IMR-90 (cell line): ENCODE data around the gene ZBED4. TPM values are rescaled to one million over a fixed set of nuclear protein-coding genes. Genes with fewer than 3 reads are reported as not detected.

ENCODE experiments used
- ATAC-seq: fragments of 200-7000 bp; cut with Tn5 transposase; 2 replicates; pipeline ENCODE4 v1.9.1; 2020; ENCODE audit warnings: low read depth, mild to moderate bottlenecking, moderate library complexity
- BruUV-seq: library from RNA; stranded (reverse); fragments of 400-500 nt; replicated peaks from 2 replicates; lab custom pipeline; 2021; lab: Mats Ljungman, UMichigan
- CTCF ChIA-PET: fragments of 300-600 bp; formaldehyde crosslinking; extraction: SDS; loops from one replicate; lab custom pipeline; 2021; ENCODE audit warnings: antibody characterized with exemption; lab: Yijun Ruan, JAX
- POLR2A ChIA-PET: fragments of 300-600 bp; sonication (Branson Sonifier 250); formaldehyde crosslinking; loops from one replicate; lab custom pipeline; 2022; ENCODE audit warnings: antibody characterized with exemption; ENCODE audit not compliant: unreplicated experiment; lab: Charles Lee
- DNase-seq: peaks from one replicate; pipeline ENCODE4 v3.0.0; 2013
- H2AFZ ChIP-seq: replicated peaks from 2 replicates; pipeline ENCODE3; 2013; ENCODE audit warnings: low read length, mild to moderate bottlenecking; ENCODE audit not compliant: poor library complexity
- H2AK5ac ChIP-seq: 2 replicates; pipeline ENCODE4 v1.6.1; 2013; ENCODE audit warnings: low read depth, low read length, inconsistent platforms
- H2AK9ac ChIP-seq: replicated peaks from 2 replicates; pipeline ENCODE3; 2013; ENCODE audit warnings: mild to moderate bottlenecking, low read depth, low read length, moderate library complexity; ENCODE audit not compliant: poor library complexity
- H2BK120ac ChIP-seq: 2 replicates; pipeline ENCODE4 v1.6.1; 2013; ENCODE audit warnings: low read depth, low read length, inconsistent platforms
- H2BK15ac ChIP-seq: 3 replicates; pipeline ENCODE4 v1.6.1; 2013; ENCODE audit warnings: low read depth, low read length, inconsistent platforms
- H2BK20ac ChIP-seq: 2 replicates; pipeline ENCODE4 v1.6.1; 2013; ENCODE audit warnings: low read depth, mild to moderate bottlenecking, inconsistent platforms, low read length, moderate library complexity
- H2BK5ac ChIP-seq: 2 replicates; pipeline ENCODE4 v1.6.1; 2013; ENCODE audit warnings: mild to moderate bottlenecking, low read depth, low read length, inconsistent platforms; ENCODE audit not compliant: poor library complexity, severe bottlenecking
- H3K14ac ChIP-seq: replicated peaks from 2 replicates; pipeline ENCODE4 v1.6.1; 2013; ENCODE audit warnings: low read depth, low read length, inconsistent platforms
- H3K18ac ChIP-seq: 2 replicates; pipeline ENCODE4 v1.6.1; 2013; ENCODE audit warnings: low read depth, low read length, control low read depth
- H3K23ac ChIP-seq: 2 replicates; pipeline ENCODE4 v1.6.1; 2013; ENCODE audit warnings: low read depth, low read length, inconsistent platforms
- H3K27ac ChIP-seq: 2 replicates; pipeline ENCODE4 v1.5.1; 2013; ENCODE audit warnings: mild to moderate bottlenecking, control low read depth, low read length; ENCODE audit not compliant: insufficient read depth
- H3K27me3 ChIP-seq: 2 replicates; pipeline ENCODE4 v1.6.1; 2013; ENCODE audit warnings: low read length; ENCODE audit not compliant: control insufficient read depth, insufficient read depth
- H3K36me3 ChIP-seq: 2 replicates; pipeline ENCODE4 v1.6.1; 2013; ENCODE audit warnings: low read length, mixed read lengths; ENCODE audit not compliant: control insufficient read depth, insufficient read depth
- H3K4ac ChIP-seq: 2 replicates; pipeline ENCODE4 v1.6.1; 2013; ENCODE audit warnings: low read depth, low read length, inconsistent platforms
- H3K4me1 ChIP-seq: 2 replicates; pipeline ENCODE4 v1.6.1; 2013; ENCODE audit warnings: low read length, mixed read lengths; ENCODE audit not compliant: control insufficient read depth, insufficient read depth
- H3K4me2 ChIP-seq: 2 replicates; pipeline ENCODE4 v1.6.1; 2013; ENCODE audit warnings: low read depth, mild to moderate bottlenecking, control low read depth, low read length, moderate library complexity
- H3K4me3 ChIP-seq: 2 replicates; pipeline ENCODE4 v1.5.1; 2013; ENCODE audit warnings: low read depth, mild to moderate bottlenecking, control low read depth, low read length, moderate library complexity; ENCODE audit not compliant: insufficient read depth
- H3K56ac ChIP-seq: 2 replicates; pipeline ENCODE4 v1.6.1; 2013; ENCODE audit warnings: low read length, inconsistent platforms; ENCODE audit not compliant: insufficient read depth; ENCODE audit errors: extremely low read depth
- H3K79me1 ChIP-seq, 2 experiments: 2 replicates each; pipeline ENCODE4 v1.6.1; 2013; ENCODE audit warnings: low read length in 2 of 2, inconsistent platforms in 1 of 2, low read depth in 1 of 2
- H3K9ac ChIP-seq: 2 replicates; pipeline ENCODE4 v1.6.1; 2013; ENCODE audit warnings: low read depth, low read length, control low read depth
- H3K9me1 ChIP-seq: 2 replicates; pipeline ENCODE4 v1.6.1; 2013; ENCODE audit warnings: low read length, inconsistent platforms; ENCODE audit not compliant: insufficient read depth
- H3K9me3 ChIP-seq: 2 replicates; pipeline ENCODE4 v1.6.1; 2013; ENCODE audit warnings: low read length; ENCODE audit not compliant: control insufficient read depth, insufficient read depth
- H4K20me1 ChIP-seq: 2 replicates; pipeline ENCODE4 v1.6.1; 2013; ENCODE audit warnings: low read length, inconsistent platforms; ENCODE audit not compliant: insufficient read depth
- H4K5ac ChIP-seq: 2 replicates; pipeline ENCODE4 v1.6.1; 2013; ENCODE audit warnings: mild to moderate bottlenecking, low read depth, low read length, control low read depth
- H4K8ac ChIP-seq, 2 experiments: 2 replicates each; pipeline ENCODE4 v1.6.1; 2013; ENCODE audit warnings: low read depth in 2 of 2, low read length in 2 of 2, control low read depth in 1 of 2, inconsistent platforms in 1 of 2
- H4K91ac ChIP-seq: 2 replicates; pipeline ENCODE4 v1.6.1; 2013; ENCODE audit warnings: low read depth, low read length, inconsistent platforms; ENCODE audit not compliant: insufficient read depth
- BHLHE40 ChIP-seq: fragments of 150-350 bp; IDR thresholded peaks from 2 replicates; pipeline ENCODE4 v1.6.1; 2016; ENCODE audit warnings: mild to moderate bottlenecking, low read depth, low read length
- CEBPB ChIP-seq: IDR thresholded peaks from 2 replicates; pipeline ENCODE4 v1.6.1; 2012; ENCODE audit warnings: low read depth, low read length, improper control_type of control experiment
- FOS ChIP-seq: fragments of 150-350 bp; IDR thresholded peaks from 2 replicates; pipeline ENCODE4 v1.6.1; 2016; ENCODE audit warnings: low read depth, low read length
- MXI1 ChIP-seq: IDR thresholded peaks from 2 replicates; pipeline ENCODE4 v1.6.1; 2012; ENCODE audit warnings: low read depth, mild to moderate bottlenecking, low read length, moderate library complexity, borderline replicate concordance
- RAD21 ChIP-seq: IDR thresholded peaks from 2 replicates; pipeline ENCODE4 v1.6.1; 2012; ENCODE audit warnings: low read length, improper control_type of control experiment
- RCOR1 ChIP-seq: IDR thresholded peaks from 2 replicates; pipeline ENCODE4 v1.6.1; 2012; ENCODE audit warnings: mild to moderate bottlenecking, low read length, improper control_type of control experiment; ENCODE audit not compliant: insufficient replicate concordance
- SMC3 ChIP-seq: fragments of 150-350 bp; IDR thresholded peaks from 2 replicates; pipeline ENCODE4 v1.6.1; 2016; ENCODE audit warnings: low read depth, mild to moderate bottlenecking, antibody characterized with exemption, low read length, moderate library complexity
- WGBS, 2 experiments: methylation state at CpG; one replicate each; pipeline versions ENCODE4 v1.1.5 to v1.1.7; 2013; ENCODE audit warnings: missing lambda C conversion rate in 2 of 2; ENCODE audit not compliant: insufficient read length in 1 of 2; ENCODE audit errors: extremely low coverage in 2 of 2; 5-methylcytosine and 5-hydroxymethylcytosine counted together
- dilution Hi-C: fragments of 300-500 bp; cut with HindIII; formaldehyde crosslinking; loops from one replicate; pipeline ENCODE4 v1.14.3; 2018; ENCODE audit warnings: low sequenced_read_pairs; ENCODE audit not compliant: unreplicated experiment
- in situ Hi-C: fragments of 300-500 bp; cut with MboI; formaldehyde crosslinking; loops from 3 replicates; pipeline ENCODE4 v1.14.3; 2019; ENCODE audit warnings: low sequenced_read_pairs, inconsistent platforms, mixed read lengths
- intact Hi-C: fragments of 100-400 bp; cut with micrococcal nuclease; formaldehyde crosslinking; loops from 2 replicates; pipeline ENCODE4 v1.10.0; 2022
- polyA plus RNA-seq, 3 experiments: library from polyadenylated mRNA; depleted of rRNA; stranded (reverse); fragments of >200 nt; gene quantifications; 2 replicates each; pipeline ENCODE4 v1.2.3, GENCODE V29; 2012; ENCODE audit warnings: low replicate concordance in 1 of 3
- total RNA-seq: library from RNA; depleted of rRNA; stranded (reverse); fragments of >200 nt; gene quantifications from 2 replicates; pipeline ENCODE4 v1.2.3, GENCODE V29; 2012
- TF ChIP-seq, protein P1 (sequence below): conservative IDR thresholded peaks from 2 replicates; pipeline ENCODE4 v1.5.1; 2012; ENCODE audit warnings: mild to moderate bottlenecking, low read depth, low read length, improper control_type of control experiment

Gene ZBED4
- total and polyA plus RNA-seq, 2 of the 4 experiments (the other 2 are of a cell fraction): 9.3 to 10.5 TPM

DNA sequence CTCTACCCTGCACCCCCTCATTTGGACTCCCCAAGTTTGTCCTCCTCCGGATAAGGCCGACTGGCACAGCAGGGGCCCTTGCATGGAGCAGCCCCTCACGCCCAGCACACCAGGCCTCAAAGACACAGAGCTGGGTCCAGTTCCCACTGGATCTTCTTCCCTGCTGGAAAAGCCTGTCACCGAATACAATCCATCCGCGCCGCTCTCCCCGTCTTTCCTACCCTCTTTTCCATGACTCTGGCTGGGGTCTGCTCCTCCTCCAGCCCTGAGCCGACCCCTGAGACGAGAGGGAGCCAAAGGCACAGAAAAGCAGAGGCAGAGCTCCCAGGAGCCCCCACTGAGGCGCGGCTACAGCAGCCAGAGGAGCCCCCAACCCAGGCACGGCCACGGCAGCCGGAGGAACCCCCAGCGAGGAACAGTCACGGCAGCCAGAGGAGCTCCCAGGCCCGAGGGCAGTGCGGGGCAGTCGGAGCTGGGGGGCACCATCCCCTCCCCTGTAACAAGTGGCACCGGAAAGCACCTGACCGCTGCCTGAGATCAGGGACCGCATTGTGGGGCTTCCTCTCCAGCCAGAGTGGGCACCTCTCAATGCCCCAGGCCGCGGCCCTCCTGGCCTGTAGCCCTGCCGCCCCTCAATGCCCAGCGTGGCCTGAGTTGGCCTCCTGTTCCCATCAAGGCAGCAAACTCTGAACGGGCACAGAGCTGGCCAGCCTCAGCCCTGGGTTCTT is 52.6 kb downstream of the ZBED4 start:
- Histone ChIP-seq H2BK120ac (no peak overlapping the region), H4K5ac (no peak overlapping the region), H3K9me1 (peaks cover 6% of the 10 kb centered on the region), H2AFZ (peak overlapping the region; percentile 21), H2AK5ac (no peak overlapping the region), H3K14ac (no peak overlapping the region), H3K4me2 (no peak overlapping the region), H2BK20ac (no peak overlapping the region), H3K23ac (no peak overlapping the region), H3K56ac (no peak overlapping the region), H3K27ac (no peak overlapping the region), H2BK5ac (no peak overlapping the region), H4K20me1 (peaks cover 10% of the 10 kb centered on the region), H2BK15ac (no peak overlapping the region), H3K79me1 (peaks cover 4 to 16% of the 10 kb centered on the region in 2 experiments; a peak in 2 of 4 replicates), H3K9me3 (no peaks in the 10 kb centered on the region), H4K91ac (no peak overlapping the region), H3K27me3 (no peaks in the 10 kb centered on the region), H3K4ac (no peak overlapping the region), H2AK9ac (peak overlapping the region; percentile 50), H3K4me3 (no peak overlapping the region), H3K4me1 (no peaks in the 10 kb centered on the region), H3K9ac (no peak overlapping the region), H3K18ac (no peak overlapping the region), H4K8ac (no peak overlapping the region), H3K36me3 (peaks cover 40% of the 10 kb centered on the region)
- TF ChIP-seq FOS (no peak), MXI1 (no peak), BHLHE40 (no peak), RAD21 (no peak), CEBPB (no peak), SMC3 (no peak), RCOR1 (no peak)
- TF ChIP-seq, protein P1, sequence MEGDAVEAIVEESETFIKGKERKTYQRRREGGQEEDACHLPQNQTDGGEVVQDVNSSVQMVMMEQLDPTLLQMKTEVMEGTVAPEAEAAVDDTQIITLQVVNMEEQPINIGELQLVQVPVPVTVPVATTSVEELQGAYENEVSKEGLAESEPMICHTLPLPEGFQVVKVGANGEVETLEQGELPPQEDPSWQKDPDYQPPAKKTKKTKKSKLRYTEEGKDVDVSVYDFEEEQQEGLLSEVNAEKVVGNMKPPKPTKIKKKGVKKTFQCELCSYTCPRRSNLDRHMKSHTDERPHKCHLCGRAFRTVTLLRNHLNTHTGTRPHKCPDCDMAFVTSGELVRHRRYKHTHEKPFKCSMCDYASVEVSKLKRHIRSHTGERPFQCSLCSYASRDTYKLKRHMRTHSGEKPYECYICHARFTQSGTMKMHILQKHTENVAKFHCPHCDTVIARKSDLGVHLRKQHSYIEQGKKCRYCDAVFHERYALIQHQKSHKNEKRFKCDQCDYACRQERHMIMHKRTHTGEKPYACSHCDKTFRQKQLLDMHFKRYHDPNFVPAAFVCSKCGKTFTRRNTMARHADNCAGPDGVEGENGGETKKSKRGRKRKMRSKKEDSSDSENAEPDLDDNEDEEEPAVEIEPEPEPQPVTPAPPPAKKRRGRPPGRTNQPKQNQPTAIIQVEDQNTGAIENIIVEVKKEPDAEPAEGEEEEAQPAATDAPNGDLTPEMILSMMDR: no peak
- WGBS, 2 experiments: 98% methylated on average over 8 of the region's 28 CpGs; no CpG with 5 or more reads in 1 of the 2 experiments
- dilution Hi-C loops (no loop called here), intact Hi-C loops (no loop called here), in situ Hi-C loops (loop anchor here (25.0 kb wide), 1 partner anchor 94 kb away; no protein-coding TSS in a partner anchor)
- DNase-seq (no peak), ATAC-seq (no peak)
- no TSS peak for BruUV-seq
- ChIA-PET POLR2A (no interaction called here), CTCF (no interaction called here)
